RWPE2 (cell line): ENCODE results near the gene EPC1.
"Not testable (repeated sequence)": the region's sequence is repeated elsewhere in the genome, so short reads cannot be mapped to it uniquely, and the experiment has no call there.

Experiments used
- ATAC-seq: fragments of 200-7000 bp; cut with Tn5 transposase; 3 replicates; pipeline ENCODE4 v1.9.1; 2021; ENCODE audit warnings: low read depth
- DNase-seq: peaks from one replicate; pipeline ENCODE4 v3.0.0-alpha.2; 2020; ENCODE audit warnings: low spot score
- H3K27ac ChIP-seq: fragments of 450-650 bp; 2 replicates; pipeline ENCODE4 v1.5.1; 2017; ENCODE audit warnings: mild to moderate bottlenecking; ENCODE audit not compliant: poor library complexity, severe bottlenecking
- H3K27me3 ChIP-seq: fragments of 250-450 bp; sonication (Bioruptor Pico); 2 replicates; pipeline ENCODE4 v1.5.1; 2021; ENCODE audit warnings: mild to moderate bottlenecking, moderate library complexity; ENCODE audit not compliant: insufficient read depth, poor library complexity, severe bottlenecking
- H3K36me3 ChIP-seq: fragments of 250-450 bp; sonication (Bioruptor Pico); 2 replicates; pipeline ENCODE4 v1.5.1; 2020; ENCODE audit warnings: low read depth, mild to moderate bottlenecking, moderate library complexity
- H3K4me1 ChIP-seq: fragments of 250-450 bp; sonication (Bioruptor Pico); 2 replicates; pipeline ENCODE4 v1.5.1; 2021; ENCODE audit warnings: mild to moderate bottlenecking, moderate library complexity; ENCODE audit not compliant: insufficient read depth, poor library complexity, severe bottlenecking
- H3K4me3 ChIP-seq: fragments of 250-450 bp; sonication (Bioruptor Pico); 2 replicates; pipeline ENCODE4 v1.5.1; 2021; ENCODE audit warnings: mild to moderate bottlenecking, moderate library complexity; ENCODE audit not compliant: severe bottlenecking
- H3K9me3 ChIP-seq: fragments of 250-450 bp; sonication (Bioruptor Pico); 2 replicates; pipeline ENCODE4 v1.5.1; 2021; ENCODE audit warnings: mild to moderate bottlenecking, moderate library complexity; ENCODE audit not compliant: severe bottlenecking
- TF ChIP-seq, protein P1 (sequence below): fragments of 450-650 bp; IDR thresholded peaks from one replicate; pipeline ENCODE4 v1.5.1; 2017; ENCODE audit warnings: mild to moderate bottlenecking, moderate library complexity; ENCODE audit not compliant: poor library complexity, severe bottlenecking

Gene EPC1

DNA sequence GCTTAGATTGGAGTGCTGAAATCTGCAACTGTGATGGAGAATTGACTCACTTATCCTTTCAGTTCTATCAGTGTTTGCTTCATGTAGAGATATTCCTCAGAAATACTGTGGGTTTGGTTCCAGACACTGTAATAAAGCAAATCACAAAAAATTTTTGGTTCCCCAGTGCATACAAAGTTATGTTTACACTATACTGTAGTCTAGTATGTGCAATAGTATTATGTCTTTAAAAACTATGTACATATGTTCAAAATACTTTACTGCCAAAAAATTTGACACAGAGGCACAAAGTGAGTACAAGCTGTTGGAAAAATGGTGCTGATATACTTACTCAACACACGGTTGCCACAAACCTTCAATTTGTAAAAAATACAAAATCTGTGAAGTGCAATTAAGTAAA, 112.5 kb downstream of the EPC1 start:
- H3K27ac ChIP-seq, result no peak overlapping the region
- ATAC-seq, result no peak
- DNase-seq, result no peak
- H3K4me1 ChIP-seq, result peaks cover 17% of the 10 kb centered on the region
- H3K27me3 ChIP-seq, result no peaks in the 10 kb centered on the region
- no peaks in the 10 kb centered on the region for H3K9me3 ChIP-seq
- H3K36me3 ChIP-seq, result no peaks in the 10 kb centered on the region
- H3K4me3 ChIP-seq, result no peak overlapping the region
- TF ChIP-seq, protein P1, sequence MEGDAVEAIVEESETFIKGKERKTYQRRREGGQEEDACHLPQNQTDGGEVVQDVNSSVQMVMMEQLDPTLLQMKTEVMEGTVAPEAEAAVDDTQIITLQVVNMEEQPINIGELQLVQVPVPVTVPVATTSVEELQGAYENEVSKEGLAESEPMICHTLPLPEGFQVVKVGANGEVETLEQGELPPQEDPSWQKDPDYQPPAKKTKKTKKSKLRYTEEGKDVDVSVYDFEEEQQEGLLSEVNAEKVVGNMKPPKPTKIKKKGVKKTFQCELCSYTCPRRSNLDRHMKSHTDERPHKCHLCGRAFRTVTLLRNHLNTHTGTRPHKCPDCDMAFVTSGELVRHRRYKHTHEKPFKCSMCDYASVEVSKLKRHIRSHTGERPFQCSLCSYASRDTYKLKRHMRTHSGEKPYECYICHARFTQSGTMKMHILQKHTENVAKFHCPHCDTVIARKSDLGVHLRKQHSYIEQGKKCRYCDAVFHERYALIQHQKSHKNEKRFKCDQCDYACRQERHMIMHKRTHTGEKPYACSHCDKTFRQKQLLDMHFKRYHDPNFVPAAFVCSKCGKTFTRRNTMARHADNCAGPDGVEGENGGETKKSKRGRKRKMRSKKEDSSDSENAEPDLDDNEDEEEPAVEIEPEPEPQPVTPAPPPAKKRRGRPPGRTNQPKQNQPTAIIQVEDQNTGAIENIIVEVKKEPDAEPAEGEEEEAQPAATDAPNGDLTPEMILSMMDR, result no peak

DNA sequence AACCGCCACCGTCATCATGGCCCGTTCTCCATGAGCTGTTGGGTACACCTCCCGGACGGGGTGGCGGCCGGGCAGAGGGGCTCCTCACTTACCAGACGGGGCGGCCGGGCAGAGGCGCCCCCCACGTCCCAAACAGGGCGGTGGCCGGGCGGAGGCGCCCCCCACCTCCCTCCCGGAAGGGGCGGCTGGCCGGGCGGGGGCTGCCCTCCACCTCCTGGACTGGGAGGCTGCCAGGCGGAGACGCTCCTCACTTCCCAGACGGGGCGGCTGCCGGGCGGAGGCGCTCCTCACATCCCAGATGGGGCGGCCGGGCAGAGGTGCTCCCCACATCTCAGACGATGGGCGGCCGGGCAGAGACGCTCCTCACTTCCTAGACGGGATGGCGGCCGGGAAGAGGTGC, 113.6 kb downstream of the EPC1 start:
- not testable (repeated sequence) for H3K9me3 ChIP-seq, H3K4me3 ChIP-seq, H3K27ac ChIP-seq, H3K27me3 ChIP-seq, ATAC-seq, DNase-seq, H3K36me3 ChIP-seq
- H3K4me1 ChIP-seq, result peaks cover 13% of the 10 kb centered on the region

DNA sequence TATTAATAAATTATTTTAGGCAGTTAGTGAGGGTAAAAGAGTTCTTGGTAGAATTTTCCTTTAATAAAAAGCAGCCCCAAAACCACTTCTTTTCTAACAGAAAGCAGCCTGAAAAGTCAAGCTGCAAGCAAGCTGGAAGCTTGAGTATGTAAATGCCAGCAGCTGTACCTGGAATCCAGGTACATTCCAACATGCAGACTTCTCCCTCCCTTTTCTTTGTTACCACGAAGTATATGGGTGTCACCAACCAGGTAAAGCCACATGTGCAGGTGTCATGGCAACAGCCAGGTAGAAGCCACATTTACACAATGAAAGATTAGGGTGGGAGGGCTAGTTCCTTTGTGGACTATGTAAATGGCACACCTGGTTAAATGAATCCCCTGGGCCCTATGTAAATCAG, 114.6 kb downstream of the EPC1 start:
- Histone ChIP-seq H3K27me3 (no peaks in the 10 kb centered on the region), H3K27ac (no peak overlapping the region), H3K4me1 (peaks cover 3% of the 10 kb centered on the region), H3K4me3 (no peak overlapping the region), H3K36me3 (no peaks in the 10 kb centered on the region), H3K9me3 (no peaks in the 10 kb centered on the region)
- TF ChIP-seq, protein P1, result no peak
- DNase-seq, result no peak
- no peak for ATAC-seq

DNA sequence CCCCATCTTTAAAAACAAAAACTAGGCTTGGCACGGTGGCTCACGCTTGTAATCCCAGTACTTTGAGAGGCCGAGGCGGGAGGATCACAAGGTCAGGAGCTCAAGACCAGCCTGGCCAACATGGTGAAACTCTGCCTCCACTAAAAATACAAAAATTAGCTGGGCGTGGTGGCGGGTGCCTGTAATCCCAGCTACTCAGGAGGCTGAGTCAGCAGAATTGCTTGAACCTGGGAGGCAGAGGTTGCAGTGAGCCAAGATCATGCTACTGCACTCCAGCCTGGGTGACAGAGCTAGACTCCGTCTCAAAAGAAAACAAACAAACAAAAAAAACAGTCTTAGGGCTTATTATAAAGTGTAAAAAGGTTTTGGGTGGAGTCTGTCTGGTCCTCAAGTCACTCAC, 117.2 kb downstream of the EPC1 start:
- H3K27ac ChIP-seq, ATAC-seq: not testable (repeated sequence)

DNA sequence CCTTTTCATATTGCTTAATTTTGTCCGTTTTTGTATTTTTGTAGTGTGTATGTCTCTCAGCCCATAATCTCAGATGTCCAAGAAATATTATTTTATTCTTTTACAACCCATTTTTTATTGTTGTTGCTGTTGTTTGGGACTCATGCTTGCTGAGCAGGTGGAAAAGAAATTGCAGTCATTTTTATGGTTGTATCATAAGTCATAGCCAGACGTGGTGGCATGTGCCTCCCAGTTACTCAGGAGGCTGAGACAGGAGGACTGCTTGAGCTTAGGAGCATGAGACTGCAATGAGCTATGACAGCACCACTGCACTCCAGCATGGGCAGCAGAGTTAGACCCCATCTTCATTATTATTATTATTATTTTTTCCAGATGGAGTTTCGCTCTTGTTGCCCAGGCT, 117.8 kb downstream of the EPC1 start:
- Histone ChIP-seq H3K36me3 (no peaks in the 10 kb centered on the region), H3K27me3 (no peaks in the 10 kb centered on the region), H3K4me1 (no peaks in the 10 kb centered on the region), H3K27ac (no peak overlapping the region), H3K4me3 (no peak overlapping the region), H3K9me3 (no peaks in the 10 kb centered on the region)
- TF ChIP-seq, protein P1, result no peak
- DNase-seq (no peak), ATAC-seq (no peak)

More for the DNA sequence above, 117.2 kb downstream of the EPC1 start:
- not testable (repeated sequence) for DNase-seq, H3K9me3 ChIP-seq, H3K4me3 ChIP-seq, H3K4me1 ChIP-seq, H3K27me3 ChIP-seq, H3K36me3 ChIP-seq

DNA sequence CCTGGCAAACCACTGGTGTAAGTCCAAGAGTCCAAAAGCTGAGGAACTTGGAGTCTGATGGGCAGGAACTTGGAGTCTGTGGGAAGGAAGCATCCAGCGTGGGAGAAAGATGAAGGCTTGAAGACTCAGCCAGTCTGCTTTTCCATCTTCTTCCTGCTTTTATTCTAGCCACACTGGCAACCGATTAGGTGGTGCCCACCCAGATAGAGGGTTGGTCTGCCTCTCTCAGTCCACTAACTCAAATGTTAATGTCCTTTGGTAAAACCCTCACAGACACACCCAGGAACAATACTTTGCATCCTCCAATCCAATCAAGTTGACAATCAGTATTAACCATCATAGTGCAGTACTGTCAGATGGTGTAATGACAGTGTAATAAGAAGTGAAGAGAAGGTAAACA, 119.2 kb downstream of the EPC1 start:
- no peak overlapping the region for H3K4me3 ChIP-seq
- H3K4me1 ChIP-seq, result no peaks in the 10 kb centered on the region
- no peaks in the 10 kb centered on the region for H3K36me3 ChIP-seq
- DNase-seq (no peak), ATAC-seq (no peak)
- H3K27me3 ChIP-seq, result no peaks in the 10 kb centered on the region
- H3K27ac ChIP-seq, result no peak overlapping the region
- TF ChIP-seq, protein P1, result no peak
- no peaks in the 10 kb centered on the region for H3K9me3 ChIP-seq
